VCaP (cell line): Measurements from ENCODE around the gene ERC1.
"Not testable (repeated sequence)": the region's sequence is repeated elsewhere in the genome, so short reads cannot be mapped to it uniquely, and the experiment has no call there.

Source experiments
- H3K27ac ChIP-seq: fragments of 450-650 bp; 2 replicates; pipeline ENCODE4 v1.5.1; 2017
- CTCF ChIP-seq: fragments of 450-650 bp; conservative IDR thresholded peaks from 2 replicates; pipeline ENCODE4 v1.5.1; 2017; ENCODE audit warnings: mild to moderate bottlenecking, moderate library complexity

Gene ERC1

GRCh38 chr12:1332327-1332726 is 341.3 kb downstream of the ERC1 start:
- no peak for TF ChIP-seq CTCF
- peak overlapping the region; percentile 46; the same call in 1 of the 2 replicates for H3K27ac ChIP-seq

GRCh38 chr12:1338483-1339177 is 347.6 kb downstream of the ERC1 start:
- H3K27ac ChIP-seq: no peak overlapping the region
- no peak for TF ChIP-seq CTCF

- H3K27ac ChIP-seq: not testable (repeated sequence)
Measured at GRCh38 chr12:1339178-1339541, 348.1 kb downstream of the ERC1 start.

- TF ChIP-seq CTCF: no peak
Measured at GRCh38 chr12:1339618-1340319, 348.7 kb downstream of the ERC1 start.

GRCh38 chr12:1341270-1341669 is 350.2 kb downstream of the ERC1 start:
- not testable (repeated sequence) for H3K27ac ChIP-seq

More at GRCh38 chr12:1339618-1340319, 348.7 kb downstream of the ERC1 start:
- H3K27ac ChIP-seq: no peak overlapping the region

GRCh38 chr12:1343422-1343821 is 352.4 kb downstream of the ERC1 start:
- no peak for TF ChIP-seq CTCF
- no peak overlapping the region for H3K27ac ChIP-seq

GRCh38 chr12:1344245-1344644 is 353.2 kb downstream of the ERC1 start:
- TF ChIP-seq CTCF: no peak
- no peak overlapping the region for H3K27ac ChIP-seq

GRCh38 chr12:1346126-1346525 is 355.1 kb downstream of the ERC1 start:
- H3K27ac ChIP-seq: no peak overlapping the region
- TF ChIP-seq CTCF: no peak
